ENCODE data around the gene FBXL13. TPM values are rescaled to one million over a fixed set of nuclear protein-coding genes. Genes with fewer than 3 reads are reported as not detected.
A peak's percentile ranks its signal among the peaks of the same experiment; 100 is the strongest.

The FBXL13 gene
- total RNA-seq, 1 experiment from 2014 or later, result 0.35 TPM

DNA sequence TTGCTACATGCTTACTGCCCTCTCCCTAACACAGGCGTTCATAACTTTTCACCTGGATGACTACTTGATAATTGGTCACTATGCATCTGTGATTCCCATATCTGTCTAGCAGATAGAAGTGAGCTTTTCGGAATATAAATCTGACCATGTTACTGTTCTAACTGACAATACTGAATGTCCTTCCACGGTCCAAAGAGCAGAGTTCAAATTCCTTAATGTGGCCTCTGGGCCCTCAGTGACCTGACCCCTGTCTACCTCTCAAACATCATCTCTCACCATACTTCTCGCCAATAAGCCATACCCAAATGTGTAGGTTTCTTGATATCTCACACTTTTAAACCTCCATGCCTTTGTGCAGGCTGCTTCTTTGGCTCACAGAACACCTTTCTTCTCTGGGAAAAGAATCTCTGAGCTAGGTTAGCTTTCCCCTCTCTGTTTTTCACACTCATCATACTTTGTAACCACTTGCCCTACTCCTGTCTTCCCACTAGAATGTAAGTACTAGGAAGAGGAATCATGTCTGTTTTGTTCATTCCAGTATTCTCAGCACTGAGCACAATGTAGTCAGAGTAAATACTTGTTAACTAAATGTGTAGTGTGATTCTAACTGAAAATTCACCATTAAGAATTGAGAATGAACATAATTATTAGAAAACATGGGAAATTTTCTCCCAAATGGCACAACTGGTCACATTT, 201.0 kb downstream of the FBXL13 start:
- TF ChIP-seq, protein P1, sequence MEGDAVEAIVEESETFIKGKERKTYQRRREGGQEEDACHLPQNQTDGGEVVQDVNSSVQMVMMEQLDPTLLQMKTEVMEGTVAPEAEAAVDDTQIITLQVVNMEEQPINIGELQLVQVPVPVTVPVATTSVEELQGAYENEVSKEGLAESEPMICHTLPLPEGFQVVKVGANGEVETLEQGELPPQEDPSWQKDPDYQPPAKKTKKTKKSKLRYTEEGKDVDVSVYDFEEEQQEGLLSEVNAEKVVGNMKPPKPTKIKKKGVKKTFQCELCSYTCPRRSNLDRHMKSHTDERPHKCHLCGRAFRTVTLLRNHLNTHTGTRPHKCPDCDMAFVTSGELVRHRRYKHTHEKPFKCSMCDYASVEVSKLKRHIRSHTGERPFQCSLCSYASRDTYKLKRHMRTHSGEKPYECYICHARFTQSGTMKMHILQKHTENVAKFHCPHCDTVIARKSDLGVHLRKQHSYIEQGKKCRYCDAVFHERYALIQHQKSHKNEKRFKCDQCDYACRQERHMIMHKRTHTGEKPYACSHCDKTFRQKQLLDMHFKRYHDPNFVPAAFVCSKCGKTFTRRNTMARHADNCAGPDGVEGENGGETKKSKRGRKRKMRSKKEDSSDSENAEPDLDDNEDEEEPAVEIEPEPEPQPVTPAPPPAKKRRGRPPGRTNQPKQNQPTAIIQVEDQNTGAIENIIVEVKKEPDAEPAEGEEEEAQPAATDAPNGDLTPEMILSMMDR (IDR thresholded peaks at IDR 0.05; ENCODE audit: unreplicated experiment), result no peak
- intact Hi-C loops (cut with micrococcal nuclease), result loop anchor here (5.0 kb wide), 1 partner anchor 36 kb away; no protein-coding TSS in a partner anchor
- no peaks in the 10 kb centered on the region for H3K27me3 Mint-ChIP-seq (ENCODE audit: insufficient read depth, unreplicated experiment)
- no peaks in the 10 kb centered on the region for H3K36me3 Mint-ChIP-seq (ENCODE audit: insufficient read depth, unreplicated experiment)
- no peak overlapping the region for H3K4me3 Mint-ChIP-seq (ENCODE audit: unreplicated experiment)
- POLR2A ChIA-PET, result interaction anchor here (1.4 to 2.2 kb wide), 2 partner anchors 17 to 37 kb away, joined by 5 to 6 read pairs; no protein-coding TSS in a partner anchor
- peaks cover 46% of the 10 kb centered on the region for H3K4me1 Mint-ChIP-seq (ENCODE audit: insufficient read depth, unreplicated experiment)
- CTCF ChIA-PET, result interaction anchor here (1.1 to 1.3 kb wide), 2 partner anchors 11 to 189 kb away, joined by 3 to 6 read pairs; no protein-coding TSS in a partner anchor
- H3K27ac Mint-ChIP-seq (ENCODE audit: low read depth, unreplicated experiment), result peak overlapping the region; percentile 96
- H3K9me3 Mint-ChIP-seq (ENCODE audit: unreplicated experiment), result peaks cover 8% of the 10 kb centered on the region
- no peak for DNase-seq (ENCODE audit: unreplicated experiment)
- no TSS peak for BruUV-seq (replicated peaks)

DNA sequence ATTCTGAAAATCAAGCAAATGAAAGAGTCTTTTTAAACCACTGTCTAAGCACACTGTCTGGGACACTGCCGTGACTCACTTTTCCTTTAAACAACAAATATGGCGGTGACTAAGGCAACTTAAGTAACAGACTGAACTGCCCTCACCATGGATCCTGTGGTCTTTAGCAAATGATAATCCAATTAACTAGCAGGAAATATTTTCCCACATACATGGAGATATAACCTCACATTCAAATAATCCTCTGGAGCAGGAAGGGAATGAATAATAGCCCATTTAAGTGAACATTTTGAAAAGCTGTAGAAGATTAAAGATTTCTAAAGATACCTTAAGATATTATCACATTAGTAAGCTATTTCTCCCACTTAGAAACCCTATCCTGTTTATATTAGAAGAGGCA, 202.1 kb downstream of the FBXL13 start:
- DNase-seq (ENCODE audit: unreplicated experiment), result peak; percentile 71
- H3K4me3 Mint-ChIP-seq (ENCODE audit: unreplicated experiment), result no peak overlapping the region
- peak overlapping the region; percentile 96 for H3K27ac Mint-ChIP-seq (ENCODE audit: low read depth, unreplicated experiment)
- no peaks in the 10 kb centered on the region for H3K36me3 Mint-ChIP-seq (ENCODE audit: insufficient read depth, unreplicated experiment)
- POLR2A ChIA-PET, result interaction anchor here (0.6 to 2.2 kb wide), 4 partner anchors 16 to 118 kb away, joined by 3 to 6 read pairs (median 4); no protein-coding TSS in a partner anchor
- TF ChIP-seq, protein P1 (IDR thresholded peaks at IDR 0.05; ENCODE audit: unreplicated experiment), result no peak
- H3K9me3 Mint-ChIP-seq (ENCODE audit: unreplicated experiment), result peaks cover 9% of the 10 kb centered on the region
- no peaks in the 10 kb centered on the region for H3K27me3 Mint-ChIP-seq (ENCODE audit: insufficient read depth, unreplicated experiment)
- peaks cover 46% of the 10 kb centered on the region for H3K4me1 Mint-ChIP-seq (ENCODE audit: insufficient read depth, unreplicated experiment)
- intact Hi-C loops (cut with micrococcal nuclease), result loop anchor here (5.0 kb wide), 1 partner anchor 35 kb away; no protein-coding TSS in a partner anchor
- CTCF ChIA-PET, result interaction anchor here (1.1 kb wide), 1 partner anchor 190 kb away, joined by 6 read pairs; no protein-coding TSS in a partner anchor
- no TSS peak for BruUV-seq (replicated peaks)

DNA sequence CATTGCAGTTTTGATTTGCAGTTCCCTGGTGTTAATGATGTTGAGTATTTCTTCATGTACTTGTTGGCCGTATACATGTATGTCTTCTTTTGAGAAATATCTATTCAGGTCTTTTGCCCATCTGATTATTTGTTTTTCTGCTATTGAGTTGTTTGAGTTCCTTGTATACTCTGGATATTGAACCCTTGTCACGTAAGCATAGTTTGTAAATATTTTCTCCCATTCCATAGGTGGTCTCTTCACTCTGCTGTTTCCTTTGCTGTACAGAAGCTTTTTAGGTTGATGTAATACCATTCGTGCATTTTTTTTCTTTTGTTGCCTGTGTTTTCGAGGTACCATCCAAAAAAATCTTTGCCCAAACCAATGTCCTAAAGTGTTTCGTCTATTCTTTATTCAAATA, 205.4 kb downstream of the FBXL13 start:
- Mint-ChIP-seq H3K4me1 (ENCODE audit: insufficient read depth, unreplicated experiment) (peaks cover 27% of the 10 kb centered on the region), H3K9me3 (ENCODE audit: unreplicated experiment) (peaks cover 15% of the 10 kb centered on the region), H3K4me3 (ENCODE audit: unreplicated experiment) (no peak overlapping the region), H3K27ac (ENCODE audit: low read depth, unreplicated experiment) (no peak overlapping the region), H3K36me3 (ENCODE audit: insufficient read depth, unreplicated experiment) (no peaks in the 10 kb centered on the region), H3K27me3 (ENCODE audit: insufficient read depth, unreplicated experiment) (no peaks in the 10 kb centered on the region)
- intact Hi-C loops (cut with micrococcal nuclease), result no loop called here
- DNase-seq (ENCODE audit: unreplicated experiment), result no peak
- TF ChIP-seq, protein P1 (IDR thresholded peaks at IDR 0.05; ENCODE audit: unreplicated experiment), result no peak
- no TSS peak for BruUV-seq (replicated peaks)
- ChIA-PET POLR2A (interaction anchor here (1.1 to 1.2 kb wide), 2 partner anchors 13 to 206 kb away, joined by 3 to 4 read pairs; partner anchors contain the start of gene ARMC10), CTCF (interaction anchor here (0.7 kb wide), 2 partner anchors 14 to 26 kb away, joined by 3 read pairs; no protein-coding TSS in a partner anchor)

DNA sequence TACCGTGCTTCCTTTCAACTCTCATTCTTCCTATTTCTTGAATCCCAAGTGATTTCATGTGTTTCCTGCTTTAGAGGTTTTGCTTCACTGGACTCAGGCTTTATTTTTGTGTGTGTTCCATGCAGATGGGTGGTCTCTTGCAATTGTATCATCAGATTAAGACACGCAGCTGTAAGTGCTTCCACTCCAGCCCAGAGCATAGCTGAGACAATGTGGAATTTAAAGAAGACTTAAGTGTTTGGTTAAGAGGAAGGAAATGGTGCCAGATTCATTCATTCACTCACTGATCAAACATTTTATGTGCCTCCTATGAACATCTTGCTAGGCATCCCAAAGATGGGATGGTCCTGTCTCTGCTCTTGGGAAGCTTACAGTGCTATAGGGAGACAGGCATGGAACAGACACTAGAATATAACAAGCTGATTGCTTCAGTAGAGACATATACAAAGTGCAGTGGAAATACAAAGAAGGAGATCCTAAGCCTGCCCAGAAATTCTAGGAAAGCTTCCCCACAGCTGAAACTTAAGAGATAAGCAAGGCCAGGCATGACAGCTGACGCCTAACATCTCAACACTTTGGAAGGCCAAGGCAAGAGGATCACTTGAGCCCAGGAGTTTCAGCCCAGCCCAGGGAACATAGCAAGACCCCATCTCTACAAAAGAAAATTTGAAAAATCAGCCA, 207.9 kb downstream of the FBXL13 start:
- Mint-ChIP-seq H3K4me1 (ENCODE audit: insufficient read depth, unreplicated experiment) (peaks cover 2% of the 10 kb centered on the region), H3K9me3 (ENCODE audit: unreplicated experiment) (peaks cover 9% of the 10 kb centered on the region), H3K36me3 (ENCODE audit: insufficient read depth, unreplicated experiment) (no peaks in the 10 kb centered on the region), H3K27me3 (ENCODE audit: insufficient read depth, unreplicated experiment) (no peaks in the 10 kb centered on the region), H3K4me3 (ENCODE audit: unreplicated experiment) (no peak overlapping the region), H3K27ac (ENCODE audit: low read depth, unreplicated experiment) (no peak overlapping the region)
- POLR2A ChIA-PET, result interaction anchor here (1.3 kb wide), 1 partner anchor 9 kb away, joined by 3 read pairs; no protein-coding TSS in a partner anchor
- TF ChIP-seq, protein P1 (IDR thresholded peaks at IDR 0.05; ENCODE audit: unreplicated experiment), result no peak
- CTCF ChIA-PET, result interaction anchor here (0.6 to 1.6 kb wide), 4 partner anchors 9 to 1469 kb away, joined by 3 to 5 read pairs (median 4); no protein-coding TSS in a partner anchor
- intact Hi-C loops (cut with micrococcal nuclease), result no loop called here
- no TSS peak for BruUV-seq (replicated peaks)
- DNase-seq (ENCODE audit: unreplicated experiment), result no peak

All from MCF 10A (cell line).